Activated CD4-positive, alpha-beta T cell treated with anti-CD3 and anti-CD28 coated beads, Interleukin-2, amount 10 ng/mL, durations not matched to agents 7 days and 5 days (primary cell): ENCODE measurements around the gene NGEF. TPM values are rescaled to one million over a fixed set of nuclear protein-coding genes. Genes with fewer than 3 reads are reported as not detected.

ENCODE experiments used
- CTCF ChIA-PET: fragments of 350-600 bp; sonication (Branson Sonifier 250); formaldehyde crosslinking; loops from one replicate; lab custom pipeline; 2021; ENCODE audit warnings: antibody characterized with exemption; lab: Charles Lee
- POLR2A ChIA-PET: fragments of 350-600 bp; sonication (Branson Sonifier 250); formaldehyde crosslinking; loops from one replicate; lab custom pipeline; 2021; ENCODE audit warnings: antibody characterized with exemption; lab: Charles Lee
- DNase-seq: peaks from one replicate; pipeline ENCODE4 v3.0.0-alpha.2; 2020
- H3K27ac Mint-ChIP-seq: one replicate; pipeline ENCODE4 v1.8.0; 2021; ENCODE audit warnings: mild to moderate bottlenecking, moderate library complexity, mixed read lengths
- H3K27me3 Mint-ChIP-seq: one replicate; pipeline ENCODE4 v1.8.0; 2021; ENCODE audit warnings: mixed read lengths
- H3K36me3 Mint-ChIP-seq: one replicate; pipeline ENCODE4 v1.8.0; 2021; ENCODE audit warnings: low read depth, mixed read lengths
- H3K4me1 Mint-ChIP-seq: one replicate; pipeline ENCODE4 v1.8.0; 2021; ENCODE audit warnings: mixed read lengths
- H3K4me3 Mint-ChIP-seq: one replicate; pipeline ENCODE4 v1.8.0; 2021; ENCODE audit warnings: mild to moderate bottlenecking, moderate library complexity, mixed read lengths
- H3K9me3 Mint-ChIP-seq: one replicate; pipeline ENCODE4 v1.8.0; 2021; ENCODE audit warnings: mixed read lengths
- total RNA-seq, 2 experiments: library from RNA; stranded (reverse); gene quantifications; one replicate each; pipeline ENCODE4 v1.2.3, GENCODE V29; 2021

Gene NGEF
- total RNA-seq, 2 experiments from 2014 or later: not detected

GRCh38 chr2:232889876-232890401, 123.1 kb downstream of the NGEF start:
- POLR2A ChIA-PET: no interaction called here
- Mint-ChIP-seq H3K4me1 (no peaks in the 10 kb centered on the region), H3K27ac (no peak overlapping the region), H3K27me3 (peaks cover 3% of the 10 kb centered on the region), H3K4me3 (no peak overlapping the region), H3K9me3 (no peaks in the 10 kb centered on the region), H3K36me3 (no peaks in the 10 kb centered on the region)
- CTCF ChIA-PET: no interaction called here
- no peak for DNase-seq

- POLR2A ChIA-PET: no interaction called here
- H3K4me1 Mint-ChIP-seq: no peaks in the 10 kb centered on the region
- CTCF ChIA-PET: no interaction called here
Measured at GRCh38 chr2:232888839-232889529, 124.1 kb downstream of the NGEF start.

GRCh38 chr2:232888099-232888836, 124.8 kb downstream of the NGEF start:
- CTCF ChIA-PET: interaction anchor here (1.0 kb wide), 1 partner anchor 160 kb away, joined by 3 read pairs; no protein-coding TSS in a partner anchor
- Mint-ChIP-seq H3K4me3 (no peak overlapping the region), H3K9me3 (no peaks in the 10 kb centered on the region), H3K4me1 (no peaks in the 10 kb centered on the region), H3K36me3 (no peaks in the 10 kb centered on the region), H3K27ac (no peak overlapping the region), H3K27me3 (peaks cover 3% of the 10 kb centered on the region)
- DNase-seq: no peak
- POLR2A ChIA-PET: no interaction called here

More at GRCh38 chr2:232888839-232889529, 124.1 kb downstream of the NGEF start:
- Mint-ChIP-seq H3K27me3 (peaks cover 3% of the 10 kb centered on the region), H3K36me3 (no peaks in the 10 kb centered on the region), H3K27ac (no peak overlapping the region), H3K9me3 (no peaks in the 10 kb centered on the region), H3K4me3 (no peak overlapping the region)
- no peak for DNase-seq

- H3K36me3 Mint-ChIP-seq: no peaks in the 10 kb centered on the region
- POLR2A ChIA-PET: no interaction called here
- no peak for DNase-seq
- H3K4me1 Mint-ChIP-seq: no peaks in the 10 kb centered on the region
- H3K4me3 Mint-ChIP-seq: no peak overlapping the region
- CTCF ChIA-PET: interaction anchor here (1.0 kb wide), 1 partner anchor 161 kb away, joined by 3 read pairs; no protein-coding TSS in a partner anchor
- peaks cover 3% of the 10 kb centered on the region for H3K27me3 Mint-ChIP-seq
- no peaks in the 10 kb centered on the region for H3K9me3 Mint-ChIP-seq
- H3K27ac Mint-ChIP-seq: no peak overlapping the region
Measured at GRCh38 chr2:232887171-232887850, 125.7 kb downstream of the NGEF start.

- no peaks in the 10 kb centered on the region for H3K4me1 Mint-ChIP-seq
- no peak overlapping the region for H3K4me3 Mint-ChIP-seq
- H3K9me3 Mint-ChIP-seq: no peaks in the 10 kb centered on the region
- no peaks in the 10 kb centered on the region for H3K27me3 Mint-ChIP-seq
- H3K27ac Mint-ChIP-seq: no peak overlapping the region
- no peaks in the 10 kb centered on the region for H3K36me3 Mint-ChIP-seq
- POLR2A ChIA-PET: no interaction called here
- CTCF ChIA-PET: no interaction called here
- no peak for DNase-seq
Measured at GRCh38 chr2:232886632-232887031, 126.4 kb downstream of the NGEF start.

- ChIA-PET CTCF (no interaction called here), POLR2A (no interaction called here)
- Mint-ChIP-seq H3K36me3 (no peaks in the 10 kb centered on the region), H3K27me3 (no peaks in the 10 kb centered on the region), H3K9me3 (no peaks in the 10 kb centered on the region), H3K4me1 (no peaks in the 10 kb centered on the region), H3K27ac (no peak overlapping the region), H3K4me3 (no peak overlapping the region)
- no peak for DNase-seq
Measured at GRCh38 chr2:232886176-232886575, 126.9 kb downstream of the NGEF start.

- no peak for DNase-seq
- Mint-ChIP-seq H3K36me3 (no peaks in the 10 kb centered on the region), H3K4me3 (no peak overlapping the region), H3K27me3 (no peaks in the 10 kb centered on the region), H3K9me3 (no peaks in the 10 kb centered on the region), H3K4me1 (no peaks in the 10 kb centered on the region), H3K27ac (no peak overlapping the region)
- CTCF ChIA-PET: no interaction called here
- POLR2A ChIA-PET: no interaction called here
Measured at GRCh38 chr2:232885264-232885961, 127.6 kb downstream of the NGEF start.

- Mint-ChIP-seq H3K9me3 (no peaks in the 10 kb centered on the region), H3K36me3 (no peaks in the 10 kb centered on the region), H3K4me1 (no peaks in the 10 kb centered on the region), H3K4me3 (no peak overlapping the region), H3K27me3 (no peaks in the 10 kb centered on the region), H3K27ac (no peak overlapping the region)
- ChIA-PET CTCF (no interaction called here), POLR2A (no interaction called here)
- no peak for DNase-seq
Measured at GRCh38 chr2:232884549-232885263, 128.3 kb downstream of the NGEF start.

GRCh38 chr2:232884001-232884421, 129.0 kb downstream of the NGEF start:
- DNase-seq: no peak
- no peak overlapping the region for H3K27ac Mint-ChIP-seq
- no peaks in the 10 kb centered on the region for H3K36me3 Mint-ChIP-seq
- H3K27me3 Mint-ChIP-seq: no peaks in the 10 kb centered on the region
- H3K4me3 Mint-ChIP-seq: no peak overlapping the region
- no peaks in the 10 kb centered on the region for H3K4me1 Mint-ChIP-seq
- ChIA-PET POLR2A (no interaction called here), CTCF (interaction anchor here (0.8 kb wide), 1 partner anchor 16 kb away, joined by 3 read pairs; no protein-coding TSS in a partner anchor)
- no peaks in the 10 kb centered on the region for H3K9me3 Mint-ChIP-seq

GRCh38 chr2:232883116-232883721, 129.8 kb downstream of the NGEF start:
- no peak overlapping the region for H3K4me3 Mint-ChIP-seq
- H3K27ac Mint-ChIP-seq: no peak overlapping the region
- H3K9me3 Mint-ChIP-seq: no peaks in the 10 kb centered on the region
- CTCF ChIA-PET: no interaction called here
- DNase-seq: no peak
- no peaks in the 10 kb centered on the region for H3K4me1 Mint-ChIP-seq
- H3K36me3 Mint-ChIP-seq: no peaks in the 10 kb centered on the region
- POLR2A ChIA-PET: no interaction called here
- no peaks in the 10 kb centered on the region for H3K27me3 Mint-ChIP-seq

- Mint-ChIP-seq H3K27ac (no peak overlapping the region), H3K27me3 (peaks cover 3% of the 10 kb centered on the region), H3K4me3 (no peak overlapping the region), H3K4me1 (no peaks in the 10 kb centered on the region), H3K36me3 (no peaks in the 10 kb centered on the region), H3K9me3 (no peaks in the 10 kb centered on the region)
- DNase-seq: no peak
- ChIA-PET CTCF (interaction anchor here (1.4 kb wide), 1 partner anchor 50 kb away, joined by 3 read pairs; no protein-coding TSS in a partner anchor), POLR2A (no interaction called here)
Measured at GRCh38 chr2:232882505-232883115, 130.4 kb downstream of the NGEF start.
